NCI-H1436 (cell line): Measurements from ENCODE around the gene FABP1.

Experiments used
- DNase-seq: peaks from one replicate; lab custom pipeline; 2025; lab: John Stamatoyannopoulos, UW

The FABP1 gene

GRCh38 chr2:88137833-88138232, 10.0 kb upstream of the FABP1 start:
- no peak for DNase-seq

- no peak for DNase-seq
Observed at GRCh38 chr2:88136817-88137216, 9.0 kb upstream of the FABP1 start.

GRCh38 chr2:88133875-88134274, 6.0 kb upstream of the FABP1 start:
- DNase-seq: no peak

- DNase-seq: no peak
Observed at GRCh38 chr2:88131999-88132368, 4.1 kb upstream of the FABP1 start.

GRCh38 chr2:88131201-88131998, 3.5 kb upstream of the FABP1 start:
- DNase-seq: no peak

- no peak for DNase-seq
Observed at GRCh38 chr2:88129313-88129959, 1.6 kb upstream of the FABP1 start.

GRCh38 chr2:88128654-88129312, 921 bp upstream of the FABP1 start:
- no peak for DNase-seq

GRCh38 chr2:88127638-88127887, 299 bp downstream of the FABP1 start:
- no peak for DNase-seq

- DNase-seq: no peak
Observed at GRCh38 chr2:88126772-88127637, 857 bp downstream of the FABP1 start.

- no peak for DNase-seq
Observed at GRCh38 chr2:88125924-88126771, 1.7 kb downstream of the FABP1 start.

GRCh38 chr2:88125344-88125923, 2.4 kb downstream of the FABP1 start:
- no peak for DNase-seq

- no peak for DNase-seq
Observed at GRCh38 chr2:88123975-88124917, 3.6 kb downstream of the FABP1 start.

GRCh38 chr2:88123164-88123974, 4.5 kb downstream of the FABP1 start:
- DNase-seq: no peak

GRCh38 chr2:88122141-88122884, 5.5 kb downstream of the FABP1 start:
- DNase-seq: no peak

- DNase-seq: no peak
Observed at GRCh38 chr2:88121678-88122077, 6.2 kb downstream of the FABP1 start.

- DNase-seq: no peak
Observed at GRCh38 chr2:88117973-88118372, 9.9 kb downstream of the FABP1 start.

GRCh38 chr2:88116669-88117432, 11.0 kb downstream of the FABP1 start:
- no peak for DNase-seq
